Measurements from ENCODE around the gene SMARCA2. TPM values are rescaled to one million over a fixed set of nuclear protein-coding genes. Genes with fewer than 3 reads are reported as not detected.

Gene SMARCA2
- total RNA-seq, 6 experiments from 2014 or later: 73.2 to 113 (median 96.6) TPM

DNA sequence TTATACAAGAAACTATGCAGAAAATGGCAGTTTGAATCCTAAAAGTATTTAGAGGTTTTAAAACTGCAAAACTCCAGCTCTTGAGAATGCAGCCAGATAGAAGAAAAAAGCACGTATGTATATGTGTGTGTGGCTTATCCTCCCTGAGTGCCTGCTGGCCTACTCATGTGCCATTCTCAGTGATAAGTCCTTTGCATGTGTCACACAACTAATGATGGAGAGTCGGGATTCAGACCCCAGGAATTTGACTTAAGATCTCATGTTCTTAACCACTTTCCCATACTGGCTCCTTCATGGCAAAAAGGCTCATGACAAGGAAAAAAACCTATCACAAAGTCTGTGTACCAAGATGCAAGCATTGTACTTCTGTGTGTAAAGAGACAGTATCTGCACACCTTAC, 26.6 kb downstream of the SMARCA2 start:
- no peak for TF ChIP-seq CTCF (IDR thresholded peaks at IDR 0.05)
- no peak for DNase-seq
- H3K4me1 Mint-ChIP-seq (ENCODE audit: low read depth): peaks cover 33% of the 10 kb centered on the region
- H3K4me3 Mint-ChIP-seq: no peak overlapping the region
- H3K36me3 Mint-ChIP-seq (ENCODE audit: low read depth): peaks cover 42% of the 10 kb centered on the region
- no peaks in the 10 kb centered on the region for H3K27me3 Mint-ChIP-seq (ENCODE audit: insufficient read depth)
- H3K27ac Mint-ChIP-seq: no peak overlapping the region
- no peaks in the 10 kb centered on the region for H3K9me3 Mint-ChIP-seq

DNA sequence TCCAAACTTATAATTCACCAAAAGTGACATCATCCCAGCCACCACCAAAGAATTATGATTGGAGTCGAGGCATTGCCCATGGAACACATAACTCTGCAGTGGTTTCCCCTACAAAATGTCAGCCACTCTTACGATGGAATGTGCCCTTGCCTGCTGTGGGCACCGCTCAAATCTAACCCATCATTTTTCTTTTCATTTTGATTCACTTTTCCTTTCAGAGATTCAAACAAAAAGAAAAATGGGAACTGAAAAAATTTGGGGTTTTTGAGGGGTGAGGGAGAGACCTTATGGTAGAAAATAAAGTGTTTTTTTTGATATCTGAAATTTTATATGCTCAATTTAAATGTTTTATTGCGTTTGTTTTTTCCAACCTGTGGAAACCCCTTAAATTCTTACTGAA, 28.1 kb downstream of the SMARCA2 start:
- no peaks in the 10 kb centered on the region for H3K9me3 Mint-ChIP-seq
- peaks cover 40% of the 10 kb centered on the region for H3K36me3 Mint-ChIP-seq (ENCODE audit: low read depth)
- peaks cover 26% of the 10 kb centered on the region for H3K4me1 Mint-ChIP-seq (ENCODE audit: low read depth)
- H3K27ac Mint-ChIP-seq: no peak overlapping the region
- DNase-seq: no peak
- H3K27me3 Mint-ChIP-seq (ENCODE audit: insufficient read depth): no peaks in the 10 kb centered on the region
- H3K4me3 Mint-ChIP-seq: no peak overlapping the region
- TF ChIP-seq CTCF (IDR thresholded peaks at IDR 0.05): no peak

- no peaks in the 10 kb centered on the region for H3K9me3 Mint-ChIP-seq
- no peak for DNase-seq
- H3K27ac Mint-ChIP-seq: 0 out of 2 replicates have a peak overlapping the region, but pooled peaks have one; percentile 8
- H3K27me3 Mint-ChIP-seq (ENCODE audit: insufficient read depth): no peaks in the 10 kb centered on the region
- H3K36me3 Mint-ChIP-seq (ENCODE audit: low read depth): peaks cover 35% of the 10 kb centered on the region
- no peak for TF ChIP-seq CTCF (IDR thresholded peaks at IDR 0.05)
- H3K4me1 Mint-ChIP-seq (ENCODE audit: low read depth): peaks cover 24% of the 10 kb centered on the region
- no peak overlapping the region for H3K4me3 Mint-ChIP-seq
Observed at GRCh38 chr9:2043881-2044462, 28.8 kb downstream of the SMARCA2 start.

- peaks cover 15% of the 10 kb centered on the region for H3K36me3 Mint-ChIP-seq (ENCODE audit: low read depth)
- H3K4me1 Mint-ChIP-seq (ENCODE audit: low read depth): peaks cover 57% of the 10 kb centered on the region
- no peaks in the 10 kb centered on the region for H3K27me3 Mint-ChIP-seq (ENCODE audit: insufficient read depth)
- no peaks in the 10 kb centered on the region for H3K9me3 Mint-ChIP-seq
- peak overlapping the region; percentile 80; the same call in 1 of the 2 replicates for H3K4me3 Mint-ChIP-seq
- no peak for DNase-seq
- TF ChIP-seq CTCF (IDR thresholded peaks at IDR 0.05): no peak
- peak overlapping the region; percentile 66; the same call in 1 of the 2 replicates for H3K27ac Mint-ChIP-seq
Observed at GRCh38 chr9:2047144-2047671, 32.1 kb downstream of the SMARCA2 start.

GRCh38 chr9:2047916-2048315, 32.8 kb downstream of the SMARCA2 start:
- H3K4me1 Mint-ChIP-seq (ENCODE audit: low read depth): peaks cover 64% of the 10 kb centered on the region
- no peaks in the 10 kb centered on the region for H3K27me3 Mint-ChIP-seq (ENCODE audit: insufficient read depth)
- no peak for DNase-seq
- H3K4me3 Mint-ChIP-seq: peak overlapping the region; percentile 80; the same call in 1 of the 2 replicates
- H3K27ac Mint-ChIP-seq: peak overlapping the region; percentile 66; the same call in 1 of the 2 replicates
- TF ChIP-seq CTCF (IDR thresholded peaks at IDR 0.05): no peak
- H3K36me3 Mint-ChIP-seq (ENCODE audit: low read depth): peaks cover 13% of the 10 kb centered on the region
- no peaks in the 10 kb centered on the region for H3K9me3 Mint-ChIP-seq

Data from HFFc6 (cell line).